ENCODE measurements around the gene FAM151A.

FAM151A gene

GRCh38 chr1:54588377-54588776 is 34.9 kb downstream of the FAM151A start:
- TF ChIP-seq MYC (IDR thresholded peaks at IDR 0.05; ENCODE audit: low read depth, low read length) (no peak), MAX (IDR thresholded peaks at IDR 0.05; ENCODE audit: low read depth, low read length) (no peak), CTCF (IDR thresholded peaks at IDR 0.05; ENCODE audit: low read depth, low read length) (no peak), POLR2A (IDR thresholded peaks at IDR 0.05; ENCODE audit: extremely low read depth, insufficient read length) (no peak)

GRCh38 chr1:54585181-54586066 is 37.9 kb downstream of the FAM151A start:
- TF ChIP-seq CTCF (IDR thresholded peaks at IDR 0.05; ENCODE audit: low read depth, low read length) = no peak
- TF ChIP-seq POLR2A (IDR thresholded peaks at IDR 0.05; ENCODE audit: extremely low read depth, insufficient read length) = no peak
- TF ChIP-seq MYC (IDR thresholded peaks at IDR 0.05; ENCODE audit: low read depth, low read length) = no peak
- no peak for TF ChIP-seq MAX (IDR thresholded peaks at IDR 0.05; ENCODE audit: low read depth, low read length)
- no peak for DNase-seq (ENCODE audit: low read depth)
- no peak overlapping the region for H3K4me3 ChIP-seq (ENCODE audit: low read depth, low read length)

More at GRCh38 chr1:54588377-54588776, 34.9 kb downstream of the FAM151A start:
- no peak overlapping the region for H3K4me3 ChIP-seq (ENCODE audit: low read depth, low read length)
- no peak for DNase-seq (ENCODE audit: low read depth)

GRCh38 chr1:54584575-54584974 is 38.8 kb downstream of the FAM151A start:
- no peak overlapping the region for H3K4me3 ChIP-seq (ENCODE audit: low read depth, low read length)
- no peak for DNase-seq (ENCODE audit: low read depth)
- TF ChIP-seq MAX (IDR thresholded peaks at IDR 0.05; ENCODE audit: low read depth, low read length) = no peak
- TF ChIP-seq CTCF (IDR thresholded peaks at IDR 0.05; ENCODE audit: low read depth, low read length) = no peak
- no peak for TF ChIP-seq POLR2A (IDR thresholded peaks at IDR 0.05; ENCODE audit: extremely low read depth, insufficient read length)
- no peak for TF ChIP-seq MYC (IDR thresholded peaks at IDR 0.05; ENCODE audit: low read depth, low read length)

- H3K4me3 ChIP-seq (ENCODE audit: low read depth, low read length) = no peak overlapping the region
- DNase-seq (ENCODE audit: low read depth) = no peak
- TF ChIP-seq POLR2A (IDR thresholded peaks at IDR 0.05; ENCODE audit: extremely low read depth, insufficient read length) (no peak), MYC (IDR thresholded peaks at IDR 0.05; ENCODE audit: low read depth, low read length) (no peak), MAX (IDR thresholded peaks at IDR 0.05; ENCODE audit: low read depth, low read length) (no peak), CTCF (IDR thresholded peaks at IDR 0.05; ENCODE audit: low read depth, low read length) (no peak)
Observed at GRCh38 chr1:54583871-54584270, 39.5 kb downstream of the FAM151A start.

GRCh38 chr1:54583307-54583686 is 40.0 kb downstream of the FAM151A start:
- DNase-seq (ENCODE audit: low read depth) = no peak
- TF ChIP-seq CTCF (IDR thresholded peaks at IDR 0.05; ENCODE audit: low read depth, low read length) (no peak), MAX (IDR thresholded peaks at IDR 0.05; ENCODE audit: low read depth, low read length) (no peak), MYC (IDR thresholded peaks at IDR 0.05; ENCODE audit: low read depth, low read length) (no peak), POLR2A (IDR thresholded peaks at IDR 0.05; ENCODE audit: extremely low read depth, insufficient read length) (no peak)
- no peak overlapping the region for H3K4me3 ChIP-seq (ENCODE audit: low read depth, low read length)
